MM.1S (cell line): ENCODE data around the gene MARVELD2.

ENCODE experiments used
- DNase-seq: peaks from one replicate; pipeline ENCODE4 v3.0.0-alpha.2; 2015
- H2AFZ ChIP-seq: fragments of 300-600 bp; sonication (generic); 2 replicates; pipeline ENCODE4 v1.6.0; 2016; ENCODE audit warnings: antibody characterized with exemption, low read length
- H3F3A ChIP-seq: fragments of 300-600 bp; sonication (generic); 2 replicates; pipeline ENCODE4 v1.6.1; 2016; ENCODE audit warnings: mild to moderate bottlenecking, antibody characterized with exemption, low read length, moderate library complexity, mixed read lengths; ENCODE audit not compliant: insufficient read depth
- H3K27ac ChIP-seq: fragments of 300-600 bp; sonication (generic); 2 replicates; pipeline ENCODE4 v1.5.1; 2016; ENCODE audit warnings: mild to moderate bottlenecking, low read length
- H3K27me3 ChIP-seq: fragments of 300-600 bp; sonication (generic); replicated peaks from 2 replicates; pipeline ENCODE4 v1.6.0; 2016; ENCODE audit warnings: low read length; ENCODE audit not compliant: insufficient read depth
- H3K36me3 ChIP-seq: fragments of 300-600 bp; sonication (generic); replicated peaks from 2 replicates; pipeline ENCODE4 v1.6.1; 2016; ENCODE audit warnings: mild to moderate bottlenecking, low read length, mixed read lengths; ENCODE audit not compliant: insufficient read depth
- H3K4me1 ChIP-seq: fragments of 300-600 bp; sonication (generic); 2 replicates; pipeline ENCODE4 v1.6.1; 2016; ENCODE audit warnings: low read length, mixed read lengths
- H3K4me2 ChIP-seq: fragments of 300-600 bp; sonication (generic); 2 replicates; pipeline ENCODE4 v1.6.0; 2016; ENCODE audit warnings: low read depth, low read length
- H3K4me3 ChIP-seq: fragments of 300-600 bp; sonication (generic); 2 replicates; pipeline ENCODE4 v1.5.1; 2016; ENCODE audit warnings: low read length, mixed read lengths
- H3K79me2 ChIP-seq: fragments of 300-600 bp; sonication (generic); 2 replicates; pipeline ENCODE4 v1.6.1; 2016; ENCODE audit warnings: mixed run types, low read length, mixed read lengths
- H3K9ac ChIP-seq: fragments of 300-600 bp; sonication (generic); 2 replicates; pipeline ENCODE4 v1.6.1; 2016; ENCODE audit warnings: low read length, mixed read lengths
- H3K9me2 ChIP-seq: fragments of 300-600 bp; sonication (generic); replicated peaks from 2 replicates; pipeline ENCODE4 v1.6.1; 2016; ENCODE audit warnings: mild to moderate bottlenecking, low read length, mixed read lengths; ENCODE audit not compliant: insufficient read depth
- H3K9me3 ChIP-seq: fragments of 300-600 bp; sonication (generic); replicated peaks from 2 replicates; pipeline ENCODE4 v1.6.1; 2016; ENCODE audit warnings: mild to moderate bottlenecking, low read length, mixed read lengths; ENCODE audit not compliant: insufficient read depth
- H4K20me1 ChIP-seq: fragments of 300-600 bp; sonication (generic); 2 replicates; pipeline ENCODE4 v1.6.1; 2016; ENCODE audit warnings: mild to moderate bottlenecking, low read length, moderate library complexity, mixed read lengths; ENCODE audit not compliant: insufficient read depth
- CTCF ChIP-seq: fragments of 300-600 bp; sonication (generic); IDR thresholded peaks from 2 replicates; pipeline ENCODE4 v1.5.1; 2016; ENCODE audit warnings: antibody characterized with exemption, low read length, mixed read lengths
- EZH2 ChIP-seq: fragments of 300-600 bp; sonication (generic); optimal IDR thresholded peaks from 2 replicates; pipeline ENCODE3; 2017; ENCODE audit warnings: low read depth, mild to moderate bottlenecking, antibody characterized with exemption, low read length, mixed read lengths
- EZH2phosphoT487 ChIP-seq: fragments of 300-600 bp; sonication (generic); IDR thresholded peaks from 2 replicates; pipeline ENCODE4 v1.6.1; 2018; ENCODE audit warnings: antibody characterized with exemption, low read length

MARVELD2 gene

GRCh38 chr5:69485471-69485870, 70.6 kb downstream of the MARVELD2 start:
- no peak for DNase-seq
- H3K4me3 ChIP-seq: no peak overlapping the region
- H3K79me2 ChIP-seq: no peaks in the 10 kb centered on the region
- no peaks in the 10 kb centered on the region for H4K20me1 ChIP-seq
- no peaks in the 10 kb centered on the region for H3K9me2 ChIP-seq
- H3K36me3 ChIP-seq: no peaks in the 10 kb centered on the region
- H2AFZ ChIP-seq: no peak overlapping the region
- no peak for TF ChIP-seq CTCF
- no peak for TF ChIP-seq EZH2
- no peak for TF ChIP-seq EZH2phosphoT487
- H3K9me3 ChIP-seq: no peaks in the 10 kb centered on the region
- H3K9ac ChIP-seq: no peak overlapping the region
- no peak overlapping the region for H3K27ac ChIP-seq
- H3K4me2 ChIP-seq: no peak overlapping the region
- H3F3A ChIP-seq: no peaks in the 10 kb centered on the region
- 0 out of 2 replicates have a peak, but pooled peaks cover 6% of the 10 kb centered on the region for H3K4me1 ChIP-seq
- no peaks in the 10 kb centered on the region for H3K27me3 ChIP-seq

- no peak overlapping the region for H3K4me3 ChIP-seq
Measured at GRCh38 chr5:69489246-69489645, 74.3 kb downstream of the MARVELD2 start.

GRCh38 chr5:69491027-69491426, 76.1 kb downstream of the MARVELD2 start:
- no peaks in the 10 kb centered on the region for H3K9me2 ChIP-seq
- DNase-seq: no peak
- no peak overlapping the region for H3K4me3 ChIP-seq
- no peak overlapping the region for H2AFZ ChIP-seq
- no peak overlapping the region for H3K4me2 ChIP-seq
- H3K9me3 ChIP-seq: no peaks in the 10 kb centered on the region
- H3K9ac ChIP-seq: no peak overlapping the region
- no peak for TF ChIP-seq EZH2phosphoT487
- TF ChIP-seq CTCF: no peak
- TF ChIP-seq EZH2: no peak
- no peak overlapping the region for H3K27ac ChIP-seq
- H3K4me1 ChIP-seq: no peaks in the 10 kb centered on the region
- H3K79me2 ChIP-seq: peaks cover 5% of the 10 kb centered on the region; the same call in 1 of the 2 replicates
- no peaks in the 10 kb centered on the region for H3K36me3 ChIP-seq
- 0 out of 2 replicates have a peak, but pooled peaks cover 12% of the 10 kb centered on the region for H3K27me3 ChIP-seq
- no peaks in the 10 kb centered on the region for H3F3A ChIP-seq
- no peaks in the 10 kb centered on the region for H4K20me1 ChIP-seq

More at GRCh38 chr5:69489246-69489645, 74.3 kb downstream of the MARVELD2 start:
- Histone ChIP-seq H4K20me1 (no peaks in the 10 kb centered on the region), H3K9ac (no peak overlapping the region), H3K27me3 (0 out of 2 replicates have a peak, but pooled peaks cover 12% of the 10 kb centered on the region), H3K4me1 (0 out of 2 replicates have a peak, but pooled peaks cover 6% of the 10 kb centered on the region), H3K4me2 (no peak overlapping the region), H2AFZ (no peak overlapping the region), H3K36me3 (no peaks in the 10 kb centered on the region), H3K9me2 (no peaks in the 10 kb centered on the region), H3K79me2 (0 out of 2 replicates have a peak, but pooled peaks cover 4% of the 10 kb centered on the region), H3F3A (no peaks in the 10 kb centered on the region), H3K9me3 (no peaks in the 10 kb centered on the region), H3K27ac (no peak overlapping the region)
- DNase-seq: no peak
- TF ChIP-seq CTCF (no peak), EZH2phosphoT487 (no peak), EZH2 (no peak)
